Gastrocnemius medialis (tissue), 4 donors: ENCODE measurements around the gene ELAVL4. TPM values are rescaled to one million over a fixed set of nuclear protein-coding genes. Genes with fewer than 3 reads are reported as not detected.

ENCODE experiments used
- ATAC-seq, 2 donors: fragments of 150-250 bp; one replicate each; pipeline ENCODE4 v1.9.1; 2016
- DNase-seq, 2 donors: peaks; one replicate each; pipeline ENCODE4 v3.0.0-alpha.2; 2019
- H3K27ac ChIP-seq, 4 donors: fragments of 200-600 bp; sonication (generic); 1 replicate in 1 of 4; 2 replicates in 3 of 4; pipeline ENCODE4 v1.5.1; 2016 to 2018; ENCODE audit warnings: mild to moderate bottlenecking in 2 of 4, moderate library complexity in 1 of 4
- H3K27me3 ChIP-seq, 3 donors: fragments of 200-600 bp; sonication (generic) in 2 of 3; 1 replicate in 1 of 3; 2 replicates in 2 of 3; pipeline versions ENCODE4 v1.5.1 to v1.6.0; 2016 to 2019; ENCODE audit warnings: mild to moderate bottlenecking in 1 of 3, moderate library complexity in 1 of 3
- H3K36me3 ChIP-seq, 2 donors: fragments of 200-600 bp; sonication (generic) in 1 of 2; one replicate each; pipeline ENCODE4 v1.5.1; 2017 to 2018
- H3K4me1 ChIP-seq, 2 donors: fragments of 200-600 bp; sonication (generic) in 1 of 2; one replicate each; pipeline ENCODE4 v1.5.1; 2016 to 2017; ENCODE audit warnings: mild to moderate bottlenecking in 2 of 2
- H3K4me3 ChIP-seq, 4 donors: fragments of 200-600 bp; sonication (generic) in 3 of 4; 1 replicate in 1 of 4; 2 replicates in 3 of 4; pipeline ENCODE4 v1.5.1; 2016 to 2019; ENCODE audit warnings: mild to moderate bottlenecking in 2 of 4
- H3K9me3 ChIP-seq, 3 donors: fragments of 200-600 bp; sonication (generic) in 2 of 3; 1 replicate in 1 of 3; 2 replicates in 2 of 3; pipeline ENCODE4 v1.5.1; 2016 to 2019
- POLR2A ChIP-seq, 2 donors: fragments of 450-650 bp; IDR thresholded peaks; one replicate each; pipeline ENCODE4 v1.6.1; 2017; ENCODE audit warnings: antibody characterized with exemption in 2 of 2, mild to moderate bottlenecking in 2 of 2, moderate library complexity in 2 of 2
- in situ Hi-C, 4 donors: fragments of 200-750 bp; cut with MboI; loops; one replicate each; pipeline versions ENCODE4 v1.15.0 to v1.8.0; 2017; ENCODE audit warnings: low sequenced_read_pairs in 4 of 4
- intact Hi-C: fragments of 100-400 bp; cut with DNase I; formaldehyde crosslinking; loops from one replicate; pipeline ENCODE4 v1.15.1; 2023; ENCODE audit warnings: low total_unique reads
- total RNA-seq, 4 donors: library from RNA; depleted of rRNA; stranded (reverse); fragments of >200 nt; gene quantifications; one replicate each; pipeline versions ENCODE4 v1.1.0 to v1.2.3, GENCODE V29; 2016
- TF ChIP-seq, protein P1 (sequence below), 5 experiments: fragments of 450-650 bp in 3 of 5; fragments of 200-600 bp in 2 of 5; sonication (generic) in 2 of 5; IDR thresholded peaks in 4 of 5; conservative IDR thresholded peaks in 1 of 5; 1 replicate in 4 of 5; 2 replicates in 1 of 5; pipeline ENCODE4 v1.5.1; 2016 to 2019; ENCODE audit warnings: antibody characterized with exemption in 5 of 5, mild to moderate bottlenecking in 3 of 5, moderate library complexity in 3 of 5

ELAVL4 gene
- not detected for total RNA-seq

DNA sequence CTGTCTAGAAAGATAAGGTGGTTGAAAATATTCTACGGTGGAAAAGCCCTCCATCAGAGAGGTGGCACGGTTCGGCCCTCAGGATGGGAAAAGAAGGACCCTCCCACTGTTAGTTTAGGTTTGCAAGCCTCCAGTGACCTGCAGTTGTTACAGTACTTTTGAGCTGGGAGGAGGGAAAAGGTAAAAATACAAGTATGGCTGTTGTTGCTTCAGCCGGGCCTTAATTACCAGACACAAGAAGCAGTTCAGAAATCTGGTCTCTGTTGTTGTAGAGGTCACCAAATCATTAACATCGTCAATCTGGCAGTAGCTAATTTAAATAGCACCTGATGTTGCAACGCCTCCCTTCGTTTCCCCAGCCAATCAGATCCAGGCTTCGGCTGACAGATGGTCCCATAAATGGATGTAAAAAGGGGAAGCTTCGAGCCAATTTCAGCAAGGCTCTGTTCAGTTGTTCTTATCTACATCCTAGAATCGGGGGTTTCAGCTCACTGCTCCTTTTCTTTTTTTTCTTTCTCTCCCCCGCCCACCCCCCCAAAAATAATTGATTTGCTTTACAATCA is at the start of gene ELAVL4:
ELAVL4 (plus strand) TSS at position 424 of the 563 bp plus-strand sequence. CDS start 270 bp downstream, outside the sequence.
- no peaks in the 10 kb centered on the region for H3K4me1 ChIP-seq
- H3K9me3 ChIP-seq = no peaks in the 10 kb centered on the region
- intact Hi-C loops = no loop called here
- TF ChIP-seq POLR2A (IDR thresholded peaks at IDR 0.05) = no peak
- TF ChIP-seq, protein P1, sequence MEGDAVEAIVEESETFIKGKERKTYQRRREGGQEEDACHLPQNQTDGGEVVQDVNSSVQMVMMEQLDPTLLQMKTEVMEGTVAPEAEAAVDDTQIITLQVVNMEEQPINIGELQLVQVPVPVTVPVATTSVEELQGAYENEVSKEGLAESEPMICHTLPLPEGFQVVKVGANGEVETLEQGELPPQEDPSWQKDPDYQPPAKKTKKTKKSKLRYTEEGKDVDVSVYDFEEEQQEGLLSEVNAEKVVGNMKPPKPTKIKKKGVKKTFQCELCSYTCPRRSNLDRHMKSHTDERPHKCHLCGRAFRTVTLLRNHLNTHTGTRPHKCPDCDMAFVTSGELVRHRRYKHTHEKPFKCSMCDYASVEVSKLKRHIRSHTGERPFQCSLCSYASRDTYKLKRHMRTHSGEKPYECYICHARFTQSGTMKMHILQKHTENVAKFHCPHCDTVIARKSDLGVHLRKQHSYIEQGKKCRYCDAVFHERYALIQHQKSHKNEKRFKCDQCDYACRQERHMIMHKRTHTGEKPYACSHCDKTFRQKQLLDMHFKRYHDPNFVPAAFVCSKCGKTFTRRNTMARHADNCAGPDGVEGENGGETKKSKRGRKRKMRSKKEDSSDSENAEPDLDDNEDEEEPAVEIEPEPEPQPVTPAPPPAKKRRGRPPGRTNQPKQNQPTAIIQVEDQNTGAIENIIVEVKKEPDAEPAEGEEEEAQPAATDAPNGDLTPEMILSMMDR (IDR thresholded peaks at IDR 0.05 in 4 of 5, conservative IDR thresholded peaks at IDR 0.05 in 1 of 5) = no peak
- DNase-seq (no peak), ATAC-seq (no peak)
- H3K27me3 ChIP-seq = peaks cover 17 to 41% (median 40%) of the 10 kb centered on the region in 3 donors
- H3K4me3 ChIP-seq = no peak within 1 kb of the TSS
- no peaks in the 10 kb centered on the region for H3K36me3 ChIP-seq
- no peak within 1 kb of the TSS for H3K27ac ChIP-seq
- in situ Hi-C loops = no loop called here

DNA sequence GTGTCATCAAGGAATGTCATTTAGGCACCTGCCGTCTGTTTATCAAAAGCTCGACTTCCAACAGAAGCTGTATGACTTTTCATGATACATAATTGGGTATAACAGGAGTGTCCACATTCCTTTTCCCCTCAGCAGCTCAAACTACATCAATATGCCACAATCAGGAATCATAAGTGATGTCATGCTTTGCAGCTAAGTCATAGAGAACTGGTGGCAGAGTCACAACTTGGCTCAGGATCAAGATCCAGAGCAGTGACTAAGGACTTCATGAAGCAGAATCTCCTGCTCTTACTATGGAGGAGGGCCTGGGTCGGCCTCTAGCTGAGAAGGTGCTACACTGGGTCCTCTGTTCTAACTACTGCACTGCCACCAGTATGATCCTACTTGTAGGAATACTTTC is 48.4 kb upstream of the ELAVL4 start:
- Histone ChIP-seq H3K27me3 (no peaks in the 10 kb centered on the region), H3K36me3 (no peaks in the 10 kb centered on the region), H3K27ac (no peak overlapping the region), H3K9me3 (no peaks in the 10 kb centered on the region), H3K4me1 (no peaks in the 10 kb centered on the region), H3K4me3 (no peak overlapping the region)
- no peak for DNase-seq
- no peak for TF ChIP-seq POLR2A (IDR thresholded peaks at IDR 0.05)
- TF ChIP-seq, protein P1 (IDR thresholded peaks at IDR 0.05 in 4 of 5, conservative IDR thresholded peaks at IDR 0.05 in 1 of 5) = no peak
- no peak for ATAC-seq
- in situ Hi-C loops (no loop called here), intact Hi-C loops (no loop called here)

DNA sequence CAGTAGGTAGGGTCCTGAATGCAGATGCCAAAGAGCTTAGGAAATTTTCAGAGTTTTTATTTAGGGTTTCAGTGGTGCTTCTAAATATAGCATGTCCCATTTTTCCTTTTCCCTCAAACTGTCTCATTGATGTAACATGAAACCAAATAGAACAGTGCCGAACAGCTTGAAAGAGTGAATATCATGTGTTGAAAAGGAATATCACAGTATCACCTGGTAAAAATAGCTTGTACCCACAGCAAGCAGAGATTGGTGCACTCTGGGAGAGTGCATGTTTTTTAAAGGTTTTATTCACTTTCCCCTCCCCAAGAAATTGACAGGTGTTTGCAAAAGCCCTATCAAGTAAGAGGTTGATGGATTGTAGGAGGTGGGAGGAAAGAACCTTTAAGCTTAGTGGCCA is 41.9 kb upstream of the ELAVL4 start:
- Histone ChIP-seq H3K36me3 (no peaks in the 10 kb centered on the region), H3K9me3 (no peaks in the 10 kb centered on the region), H3K4me1 (peaks cover 0 to 3% of the 10 kb centered on the region in 2 donors), H3K27ac (no peak overlapping the region), H3K4me3 (no peak overlapping the region), H3K27me3 (no peaks in the 10 kb centered on the region)
- in situ Hi-C loops (no loop called here), intact Hi-C loops (no loop called here)
- no peak for ATAC-seq
- DNase-seq = no peak
- TF ChIP-seq, protein P1 (IDR thresholded peaks at IDR 0.05 in 4 of 5, conservative IDR thresholded peaks at IDR 0.05 in 1 of 5) = no peak
- no peak for TF ChIP-seq POLR2A (IDR thresholded peaks at IDR 0.05)

DNA sequence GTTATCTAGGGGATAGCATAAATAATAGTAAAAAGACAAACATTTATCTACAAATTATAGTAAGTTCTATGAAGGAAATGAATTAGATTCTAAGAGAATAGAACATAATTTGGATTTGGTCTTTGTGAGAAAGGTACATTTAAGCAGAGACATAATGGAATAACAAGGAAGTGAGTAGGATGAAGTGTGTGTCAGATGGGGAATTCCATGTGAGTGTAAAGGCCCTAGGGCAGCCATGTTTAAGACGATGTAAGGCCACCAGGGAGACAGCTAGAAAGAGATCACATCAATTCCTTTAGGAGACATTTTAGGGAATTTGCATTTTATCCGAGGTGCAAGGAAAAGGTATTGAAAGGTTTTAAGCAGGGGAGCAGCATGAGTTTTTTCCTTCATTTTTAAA is 33.8 kb upstream of the ELAVL4 start:
- no peak overlapping the region for H3K27ac ChIP-seq
- TF ChIP-seq POLR2A (IDR thresholded peaks at IDR 0.05) = no peak
- TF ChIP-seq, protein P1 (IDR thresholded peaks at IDR 0.05 in 4 of 5, conservative IDR thresholded peaks at IDR 0.05 in 1 of 5) = no peak
- no peaks in the 10 kb centered on the region for H3K4me1 ChIP-seq
- H3K9me3 ChIP-seq = no peaks in the 10 kb centered on the region
- H3K4me3 ChIP-seq = no peak overlapping the region
- no peak for DNase-seq
- no peak for ATAC-seq
- H3K27me3 ChIP-seq = no peaks in the 10 kb centered on the region
- H3K36me3 ChIP-seq = no peaks in the 10 kb centered on the region
- intact Hi-C loops (no loop called here), in situ Hi-C loops (no loop called here)

DNA sequence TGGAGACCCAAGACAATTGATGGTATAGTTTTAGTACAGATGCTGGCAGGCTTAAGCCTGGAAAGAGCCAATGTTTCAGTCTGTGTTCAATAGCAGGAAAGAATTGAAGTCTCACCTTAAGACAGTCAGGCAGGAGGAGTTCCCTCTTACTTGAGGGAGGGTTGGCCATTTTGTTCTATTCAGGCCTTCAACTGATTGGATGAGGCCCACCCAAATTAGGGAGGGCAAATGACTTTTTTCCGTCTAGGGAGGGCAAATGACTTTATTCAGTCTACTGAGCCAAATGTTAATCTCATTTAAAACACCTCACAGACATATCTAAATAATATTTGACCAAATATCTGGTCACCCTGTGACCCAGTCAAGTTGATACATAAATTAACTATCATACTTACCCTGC is 31.4 kb upstream of the ELAVL4 start:
- no peak overlapping the region for H3K27ac ChIP-seq
- DNase-seq (no peak), ATAC-seq (no peak)
- no peaks in the 10 kb centered on the region for H3K27me3 ChIP-seq
- in situ Hi-C loops (no loop called here), intact Hi-C loops (no loop called here)
- H3K9me3 ChIP-seq = no peaks in the 10 kb centered on the region
- no peak overlapping the region for H3K4me3 ChIP-seq
- H3K36me3 ChIP-seq = no peaks in the 10 kb centered on the region
- TF ChIP-seq POLR2A (IDR thresholded peaks at IDR 0.05) = no peak
- TF ChIP-seq, protein P1 (IDR thresholded peaks at IDR 0.05 in 4 of 5, conservative IDR thresholded peaks at IDR 0.05 in 1 of 5) = no peak
- no peaks in the 10 kb centered on the region for H3K4me1 ChIP-seq
